Measurements from ENCODE around the gene EPHA3. TPM values are rescaled to one million over a fixed set of nuclear protein-coding genes. Genes with fewer than 3 reads are reported as not detected.

Gene EPHA3
- total RNA-seq, 1 experiment from 2014 or later, result 0.74 TPM

GRCh38 chr3:89522155-89522554, 414.7 kb downstream of the EPHA3 start (continued):
- no peak for TF ChIP-seq E2F4 (CRISPR knock-in tag; IDR thresholded peaks at IDR 0.05; ENCODE audit: borderline replicate concordance, low read depth)
- no peak for TF ChIP-seq JAZF1 (CRISPR knock-in tag; IDR thresholded peaks at IDR 0.05)

GRCh38 chr3:89525609-89526008, 418.2 kb downstream of the EPHA3 start:
- CTCF ChIA-PET, result no interaction called here
- ATAC-seq (no peak), DNase-seq (ENCODE audit: low spot score) (no peak)
- Mint-ChIP-seq H3K4me1 (peaks cover 51% of the 10 kb centered on the region), H3K27me3 (ENCODE audit: low read depth) (no peaks in the 10 kb centered on the region), H3K36me3 (no peaks in the 10 kb centered on the region), H3K4me3 (no peak overlapping the region), H3K9me3 (no peaks in the 10 kb centered on the region), H3K27ac (0 out of 2 replicates have a peak overlapping the region, but pooled peaks have one; percentile 32)
- POLR2A ChIA-PET, result no interaction called here
- TF ChIP-seq CDX4 (CRISPR knock-in tag; IDR thresholded peaks at IDR 0.05; ENCODE audit: borderline replicate concordance) (no peak), TCF7 (CRISPR knock-in tag; IDR thresholded peaks at IDR 0.05; ENCODE audit: low read depth) (no peak), NFATC4 (CRISPR knock-in tag; IDR thresholded peaks at IDR 0.05) (no peak), CBFB (CRISPR knock-in tag; IDR thresholded peaks at IDR 0.05; ENCODE audit: low read depth) (no peak), MAX (CRISPR knock-in tag; IDR thresholded peaks at IDR 0.05) (no peak), ESRRA (CRISPR knock-in tag; IDR thresholded peaks at IDR 0.05; ENCODE audit: borderline replicate concordance) (no peak), KAT7 (CRISPR knock-in tag; IDR thresholded peaks at IDR 0.05; ENCODE audit: borderline replicate concordance) (no peak), PREB (CRISPR knock-in tag; IDR thresholded peaks at IDR 0.05; ENCODE audit: borderline replicate concordance) (no peak), PRRX2 (CRISPR knock-in tag; IDR thresholded peaks at IDR 0.05) (no peak), ZBTB43 (CRISPR knock-in tag; IDR thresholded peaks at IDR 0.05) (no peak), FOXP4 (CRISPR knock-in tag; IDR thresholded peaks at IDR 0.05) (no peak), ZNF138 (CRISPR knock-in tag; conservative IDR thresholded peaks at IDR 0.05) (no peak), NR3C1 (CRISPR knock-in tag; conservative IDR thresholded peaks at IDR 0.05; ENCODE audit: low read depth) (no peak), IRF2 (CRISPR knock-in tag; IDR thresholded peaks at IDR 0.05; ENCODE audit: borderline replicate concordance, low read depth) (no peak)

GRCh38 chr3:89527736-89528305, 420.4 kb downstream of the EPHA3 start:
- H3K27me3 Mint-ChIP-seq (ENCODE audit: low read depth), result no peaks in the 10 kb centered on the region
- ChIA-PET CTCF (interaction anchor here (0.8 to 1.2 kb wide), 2 partner anchors 36 to 50 kb away, joined by 3 read pairs; no protein-coding TSS in a partner anchor), POLR2A (no interaction called here)
- H3K9me3 Mint-ChIP-seq, result no peaks in the 10 kb centered on the region
- DNase-seq (ENCODE audit: low spot score) (no peak), ATAC-seq (peak; percentile 47; the same call in 1 of the 2 replicates)
- no peak overlapping the region for H3K27ac Mint-ChIP-seq
- H3K4me3 Mint-ChIP-seq, result no peak overlapping the region
- no peaks in the 10 kb centered on the region for H3K36me3 Mint-ChIP-seq
- peaks cover 51% of the 10 kb centered on the region for H3K4me1 Mint-ChIP-seq
- no peak for TF ChIP-seq ATF6 (CRISPR knock-in tag; IDR thresholded peaks at IDR 0.05)
- TF ChIP-seq ZNF671 (CRISPR knock-in tag; IDR thresholded peaks at IDR 0.05), result no peak
- TF ChIP-seq ZSCAN18 (CRISPR knock-in tag; IDR thresholded peaks at IDR 0.05), result no peak
- TF ChIP-seq SMAD3 (CRISPR knock-in tag; IDR thresholded peaks at IDR 0.05; ENCODE audit: borderline replicate concordance), result no peak
- no peak for TF ChIP-seq MYBL2 (CRISPR knock-in tag; IDR thresholded peaks at IDR 0.05)
- TF ChIP-seq FOXP4 (CRISPR knock-in tag; IDR thresholded peaks at IDR 0.05), result no peak

Data from WTC11 (cell line).